Subcutaneous adipose tissue (tissue), 4 donors: ENCODE measurements around the gene DLX4. TPM values are rescaled to one million over a fixed set of nuclear protein-coding genes. Genes with fewer than 3 reads are reported as not detected.

Experiments
- CTCF ChIP-seq: fragments of 450-650 bp; IDR thresholded peaks from one replicate; pipeline ENCODE4 v1.5.1; 2016; ENCODE audit warnings: low read depth, mild to moderate bottlenecking, control low read depth, antibody characterized with exemption, moderate library complexity
- total RNA-seq, 4 donors: library from RNA; depleted of rRNA; stranded (reverse); fragments of >200 nt; gene quantifications; one replicate each; pipeline ENCODE4 v1.1.0, GENCODE V29; 2016

Gene DLX4, protein sequence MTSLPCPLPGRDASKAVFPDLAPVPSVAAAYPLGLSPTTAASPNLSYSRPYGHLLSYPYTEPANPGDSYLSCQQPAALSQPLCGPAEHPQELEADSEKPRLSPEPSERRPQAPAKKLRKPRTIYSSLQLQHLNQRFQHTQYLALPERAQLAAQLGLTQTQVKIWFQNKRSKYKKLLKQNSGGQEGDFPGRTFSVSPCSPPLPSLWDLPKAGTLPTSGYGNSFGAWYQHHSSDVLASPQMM
- 1 to 10 TPM in 1 of 4 donors, under 1 TPM in 1, not detected in 2; 0.34 to 1.3 TPM for total RNA-seq

DNA sequence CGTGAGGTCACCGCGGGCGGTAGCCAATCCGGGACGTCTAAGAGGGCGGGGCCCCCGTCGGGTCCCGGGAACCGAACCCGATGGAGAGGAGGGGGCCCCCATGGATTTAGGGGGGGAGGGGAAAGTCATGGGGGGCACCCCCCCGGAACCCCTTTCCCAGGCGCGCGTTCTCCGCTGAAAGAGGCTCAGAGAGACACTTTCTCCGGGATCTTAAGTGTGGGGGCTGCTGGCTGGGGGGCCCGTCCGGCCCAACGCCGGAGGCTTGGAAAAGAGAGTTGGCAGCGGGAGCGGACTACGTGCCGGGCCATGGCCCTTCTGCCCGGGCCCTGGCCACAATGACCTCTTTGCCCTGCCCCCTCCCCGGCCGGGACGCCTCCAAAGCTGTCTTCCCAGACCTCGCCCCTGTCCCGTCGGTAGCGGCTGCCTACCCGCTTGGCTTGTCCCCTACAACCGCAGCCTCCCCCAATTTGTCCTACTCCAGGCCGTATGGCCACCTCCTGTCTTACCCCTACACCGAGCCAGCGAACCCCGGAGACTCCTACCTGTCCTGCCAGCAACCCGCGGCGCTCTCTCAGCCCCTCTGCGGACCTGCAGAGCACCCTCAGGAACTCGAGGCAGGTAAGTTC, at the start of gene DLX4:
TSS of gene DLX4 (plus strand) at position 57 of the 626 bp plus-strand sequence. CDS start at position 336, 279 bp downstream.
- no peak for TF ChIP-seq CTCF

DNA sequence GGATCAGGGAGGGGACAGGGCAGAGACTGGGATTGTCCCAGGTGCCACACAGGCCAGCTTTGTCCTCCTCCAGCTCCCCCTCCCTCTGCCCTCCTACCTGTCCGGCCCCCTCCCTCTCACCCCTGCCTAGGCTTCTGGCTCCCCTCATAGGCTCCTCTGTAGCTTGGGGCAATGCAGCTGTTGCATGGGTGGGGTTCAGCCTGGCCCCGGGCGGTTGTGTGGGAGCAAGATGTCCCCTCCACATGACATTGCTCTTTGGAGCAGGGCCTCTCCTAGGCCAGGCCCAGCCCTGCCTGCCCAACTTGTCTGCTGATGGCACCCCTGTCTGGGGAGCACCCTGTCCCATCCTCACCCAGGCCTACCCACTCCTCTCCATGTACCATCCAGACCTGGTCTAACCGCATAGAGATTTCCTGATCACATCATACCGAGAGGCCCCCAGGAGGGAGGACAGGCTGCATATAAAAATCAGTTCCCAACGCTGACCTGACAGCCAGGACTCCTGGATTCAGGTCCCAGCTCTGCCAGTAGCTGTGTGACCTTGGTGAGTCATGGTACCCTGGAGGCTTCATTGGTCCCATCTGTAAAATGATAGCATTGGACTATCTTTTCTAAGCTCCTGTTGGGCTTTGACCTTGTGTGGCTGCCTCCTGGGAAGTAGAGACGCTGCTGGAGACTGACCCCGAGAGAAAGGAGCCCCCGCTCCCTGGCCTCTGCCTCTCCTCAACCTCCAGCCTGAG, 48.8 kb upstream of the DLX4 start:
- no peak for TF ChIP-seq CTCF

- no peak for TF ChIP-seq CTCF
Measured at GRCh38 chr17:49922095-49922494, 46.9 kb upstream of the DLX4 start.

GRCh38 chr17:49924116-49924515, 44.9 kb upstream of the DLX4 start:
- no peak for TF ChIP-seq CTCF

- no peak for TF ChIP-seq CTCF
Measured at GRCh38 chr17:49924589-49924988, 44.4 kb upstream of the DLX4 start.

DNA sequence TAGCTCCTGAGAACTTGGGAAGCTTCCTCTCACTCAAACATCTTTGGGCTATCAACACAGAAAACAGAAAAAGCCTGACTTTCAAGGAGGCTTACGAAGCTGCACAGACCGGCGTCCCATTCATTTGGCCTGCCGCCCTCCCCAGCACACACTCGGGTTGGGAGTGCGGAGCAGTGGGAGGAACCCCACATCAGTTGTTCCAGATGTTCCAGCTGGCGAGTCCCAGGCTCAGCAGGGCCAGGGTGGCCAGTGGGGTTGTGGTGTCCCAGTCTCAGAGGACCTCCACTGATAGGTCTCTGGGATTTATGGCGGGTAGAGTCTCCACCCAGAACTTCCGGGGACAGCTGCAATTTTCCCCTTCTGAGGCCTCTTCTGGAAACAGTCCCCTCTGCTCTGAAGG, 43.1 kb upstream of the DLX4 start:
- no peak for TF ChIP-seq CTCF

DNA sequence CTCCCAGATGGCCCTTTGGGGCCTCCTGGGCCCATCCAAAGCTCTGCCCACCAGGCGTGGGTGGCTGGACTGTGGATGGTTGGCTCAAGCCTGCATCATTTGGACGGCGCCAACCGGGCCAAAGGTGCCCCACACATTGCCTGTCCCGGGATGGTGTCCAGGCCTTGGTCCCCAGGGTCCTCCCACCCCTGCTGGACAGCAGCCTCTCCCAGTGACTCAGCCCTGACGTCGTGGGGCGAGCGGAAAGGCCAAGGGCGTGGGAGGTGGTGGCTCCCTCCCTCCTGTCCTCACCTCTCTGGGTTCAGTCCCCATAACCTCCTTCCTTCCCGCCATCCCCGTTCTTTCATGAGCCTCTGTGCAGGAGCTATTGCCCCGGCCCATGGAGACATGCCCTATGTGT, 42.1 kb upstream of the DLX4 start:
- TF ChIP-seq CTCF = no peak
